WTC11 (cell line): ENCODE results near the gene RNF4. TPM values are rescaled to one million over a fixed set of nuclear protein-coding genes. Genes with fewer than 3 reads are reported as not detected.

Source experiments
- ATAC-seq: fragments of 200-7000 bp; cut with Tn5 transposase; 2 replicates; pipeline ENCODE4 v1.10.0; 2021; ENCODE audit warnings: mild to moderate bottlenecking, moderate library complexity
- CTCF ChIA-PET: fragments of 300-600 bp; sonication (Branson Sonifier 250); formaldehyde crosslinking; loops from one replicate; lab custom pipeline; 2021; ENCODE audit warnings: antibody characterized with exemption; lab: Charles Lee
- POLR2A ChIA-PET: fragments of 350-600 bp; sonication (Branson Sonifier 250); formaldehyde crosslinking; loops from one replicate; lab custom pipeline; 2021; ENCODE audit warnings: antibody characterized with exemption; lab: Charles Lee
- DNase-seq: peaks from one replicate; pipeline ENCODE4 v3.0.0; 2021; ENCODE audit warnings: low spot score
- H3K27ac Mint-ChIP-seq: 2 replicates; pipeline ENCODE4 v1.8.0; 2021; ENCODE audit warnings: mixed read lengths
- H3K27me3 Mint-ChIP-seq: 2 replicates; pipeline ENCODE4 v1.8.0; 2021; ENCODE audit warnings: low read depth, mild to moderate bottlenecking, moderate library complexity, mixed read lengths
- H3K36me3 Mint-ChIP-seq: 2 replicates; pipeline ENCODE4 v1.8.0; 2021; ENCODE audit warnings: mixed read lengths
- H3K4me1 Mint-ChIP-seq: 2 replicates; pipeline ENCODE4 v1.8.0; 2022; ENCODE audit warnings: mixed read lengths
- H3K4me3 Mint-ChIP-seq: 2 replicates; pipeline ENCODE4 v1.8.0; 2021; ENCODE audit warnings: mild to moderate bottlenecking, moderate library complexity, mixed read lengths
- H3K9me3 Mint-ChIP-seq: 2 replicates; pipeline ENCODE4 v1.8.0; 2021; ENCODE audit warnings: mixed read lengths
- ATF6 ChIP-seq: sonication (generic); formaldehyde crosslinking; IDR thresholded peaks from 2 replicates; pipeline ENCODE4 v1.8.1; 2023; ENCODE audit warnings: mild to moderate bottlenecking, missing genetic modification reagents
- ETV6 ChIP-seq: sonication (generic); formaldehyde crosslinking; IDR thresholded peaks from 2 replicates; pipeline ENCODE4 v1.8.1; 2022; ENCODE audit warnings: mild to moderate bottlenecking, missing genetic modification reagents
- MLX ChIP-seq: sonication (generic); formaldehyde crosslinking; IDR thresholded peaks from 2 replicates; pipeline ENCODE4 v1.8.1; 2023; ENCODE audit warnings: mild to moderate bottlenecking, missing genetic modification reagents, moderate library complexity
- NFYB ChIP-seq: sonication (generic); formaldehyde crosslinking; conservative IDR thresholded peaks from 2 replicates; pipeline ENCODE4 v1.8.0; 2022; ENCODE audit warnings: low read depth, missing genetic modification reagents
- NR2C2 ChIP-seq: sonication (generic); formaldehyde crosslinking; IDR thresholded peaks from 2 replicates; pipeline ENCODE4 v1.8.0; 2022; ENCODE audit warnings: mild to moderate bottlenecking, missing genetic modification reagents
- PRRX2 ChIP-seq: fragments of 250-450 bp; sonication (Bioruptor Pico); IDR thresholded peaks from 2 replicates; pipeline ENCODE4 v1.8.0; 2021; ENCODE audit warnings: mild to moderate bottlenecking
- RORB ChIP-seq: fragments of 250-450 bp; sonication (Bioruptor Pico); IDR thresholded peaks from 2 replicates; pipeline ENCODE4 v1.9.0; 2021; ENCODE audit warnings: mild to moderate bottlenecking
- SMAD4 ChIP-seq: sonication (generic); formaldehyde crosslinking; IDR thresholded peaks from 2 replicates; pipeline ENCODE4 v1.8.0; 2022; ENCODE audit warnings: mild to moderate bottlenecking, missing genetic modification reagents
- SOX15 ChIP-seq: fragments of 250-450 bp; sonication (Bioruptor Pico); IDR thresholded peaks from 2 replicates; pipeline ENCODE4 v1.9.0; 2021; ENCODE audit warnings: mild to moderate bottlenecking
- TCF7 ChIP-seq: sonication (generic); formaldehyde crosslinking; IDR thresholded peaks from 2 replicates; pipeline ENCODE4 v1.8.0; 2022; ENCODE audit warnings: mild to moderate bottlenecking, low read depth, missing genetic modification reagents, moderate library complexity
- TEAD1 ChIP-seq: sonication (generic); formaldehyde crosslinking; IDR thresholded peaks from 2 replicates; pipeline ENCODE4 v1.8.0; 2022; ENCODE audit warnings: mild to moderate bottlenecking, missing genetic modification reagents
- USF1 ChIP-seq: sonication (generic); formaldehyde crosslinking; IDR thresholded peaks from 2 replicates; pipeline ENCODE4 v1.8.0; 2022; ENCODE audit warnings: mild to moderate bottlenecking, missing genetic modification reagents
- ZNF423 ChIP-seq: fragments of 250-450 bp; sonication (Bioruptor Pico); IDR thresholded peaks from 2 replicates; pipeline ENCODE4 v2.1.2; 2022; ENCODE audit warnings: mild to moderate bottlenecking, moderate library complexity
- total RNA-seq: library from RNA; stranded (reverse); gene quantifications from 3 replicates; pipeline ENCODE4 v1.2.3, GENCODE V29; 2021
- TF ChIP-seq, protein P1 (sequence below): fragments of 250-450 bp; sonication (Bioruptor Pico); IDR thresholded peaks from 2 replicates; pipeline ENCODE4 v1.9.0; 2021; ENCODE audit warnings: mild to moderate bottlenecking, borderline replicate concordance
- TF ChIP-seq, protein P2 (sequence below): fragments of 250-450 bp; sonication (Bioruptor Pico); IDR thresholded peaks from 2 replicates; pipeline ENCODE4 v2.1.2; 2022; ENCODE audit warnings: mild to moderate bottlenecking, moderate library complexity
- TF ChIP-seq, protein P3 (sequence below): sonication (generic); formaldehyde crosslinking; IDR thresholded peaks from 2 replicates; pipeline ENCODE4 v1.8.0; 2022; ENCODE audit warnings: mild to moderate bottlenecking, missing genetic modification reagents
- TF ChIP-seq, protein P4 (sequence below): sonication (generic); formaldehyde crosslinking; IDR thresholded peaks from 2 replicates; pipeline ENCODE4 v1.8.0; 2022; ENCODE audit warnings: mild to moderate bottlenecking, missing genetic modification reagents
- TF ChIP-seq, protein P5 (sequence below): sonication (generic); formaldehyde crosslinking; conservative IDR thresholded peaks from 2 replicates; pipeline ENCODE4 v1.8.1; 2022; ENCODE audit warnings: mild to moderate bottlenecking, missing genetic modification reagents

RNF4 gene
- total RNA-seq, 1 experiment from 2014 or later = 87.3 TPM

GRCh38 chr4:2483237-2483636, 14.3 kb downstream of the RNF4 start (continued):
- TF ChIP-seq, protein P1, sequence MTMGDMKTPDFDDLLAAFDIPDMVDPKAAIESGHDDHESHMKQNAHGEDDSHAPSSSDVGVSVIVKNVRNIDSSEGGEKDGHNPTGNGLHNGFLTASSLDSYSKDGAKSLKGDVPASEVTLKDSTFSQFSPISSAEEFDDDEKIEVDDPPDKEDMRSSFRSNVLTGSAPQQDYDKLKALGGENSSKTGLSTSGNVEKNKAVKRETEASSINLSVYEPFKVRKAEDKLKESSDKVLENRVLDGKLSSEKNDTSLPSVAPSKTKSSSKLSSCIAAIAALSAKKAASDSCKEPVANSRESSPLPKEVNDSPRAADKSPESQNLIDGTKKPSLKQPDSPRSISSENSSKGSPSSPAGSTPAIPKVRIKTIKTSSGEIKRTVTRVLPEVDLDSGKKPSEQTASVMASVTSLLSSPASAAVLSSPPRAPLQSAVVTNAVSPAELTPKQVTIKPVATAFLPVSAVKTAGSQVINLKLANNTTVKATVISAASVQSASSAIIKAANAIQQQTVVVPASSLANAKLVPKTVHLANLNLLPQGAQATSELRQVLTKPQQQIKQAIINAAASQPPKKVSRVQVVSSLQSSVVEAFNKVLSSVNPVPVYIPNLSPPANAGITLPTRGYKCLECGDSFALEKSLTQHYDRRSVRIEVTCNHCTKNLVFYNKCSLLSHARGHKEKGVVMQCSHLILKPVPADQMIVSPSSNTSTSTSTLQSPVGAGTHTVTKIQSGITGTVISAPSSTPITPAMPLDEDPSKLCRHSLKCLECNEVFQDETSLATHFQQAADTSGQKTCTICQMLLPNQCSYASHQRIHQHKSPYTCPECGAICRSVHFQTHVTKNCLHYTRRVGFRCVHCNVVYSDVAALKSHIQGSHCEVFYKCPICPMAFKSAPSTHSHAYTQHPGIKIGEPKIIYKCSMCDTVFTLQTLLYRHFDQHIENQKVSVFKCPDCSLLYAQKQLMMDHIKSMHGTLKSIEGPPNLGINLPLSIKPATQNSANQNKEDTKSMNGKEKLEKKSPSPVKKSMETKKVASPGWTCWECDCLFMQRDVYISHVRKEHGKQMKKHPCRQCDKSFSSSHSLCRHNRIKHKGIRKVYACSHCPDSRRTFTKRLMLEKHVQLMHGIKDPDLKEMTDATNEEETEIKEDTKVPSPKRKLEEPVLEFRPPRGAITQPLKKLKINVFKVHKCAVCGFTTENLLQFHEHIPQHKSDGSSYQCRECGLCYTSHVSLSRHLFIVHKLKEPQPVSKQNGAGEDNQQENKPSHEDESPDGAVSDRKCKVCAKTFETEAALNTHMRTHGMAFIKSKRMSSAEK = no peak
- TF ChIP-seq TCF7 (CRISPR knock-in tag) (no peak), TEAD1 (CRISPR knock-in tag) (no peak), ATF6 (CRISPR knock-in tag) (no peak), SOX15 (CRISPR knock-in tag) (no peak)
- TF ChIP-seq, protein P2, sequence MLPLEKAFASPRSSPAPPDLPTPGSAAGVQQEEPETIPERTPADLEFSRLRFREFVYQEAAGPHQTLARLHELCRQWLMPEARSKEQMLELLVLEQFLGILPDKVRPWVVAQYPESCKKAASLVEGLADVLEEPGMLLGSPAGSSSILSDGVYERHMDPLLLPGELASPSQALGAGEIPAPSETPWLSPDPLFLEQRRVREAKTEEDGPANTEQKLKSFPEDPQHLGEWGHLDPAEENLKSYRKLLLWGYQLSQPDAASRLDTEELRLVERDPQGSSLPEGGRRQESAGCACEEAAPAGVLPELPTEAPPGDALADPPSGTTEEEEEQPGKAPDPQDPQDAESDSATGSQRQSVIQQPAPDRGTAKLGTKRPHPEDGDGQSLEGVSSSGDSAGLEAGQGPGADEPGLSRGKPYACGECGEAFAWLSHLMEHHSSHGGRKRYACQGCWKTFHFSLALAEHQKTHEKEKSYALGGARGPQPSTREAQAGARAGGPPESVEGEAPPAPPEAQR (CRISPR knock-in tag) = no peak
- TF ChIP-seq, protein P3, sequence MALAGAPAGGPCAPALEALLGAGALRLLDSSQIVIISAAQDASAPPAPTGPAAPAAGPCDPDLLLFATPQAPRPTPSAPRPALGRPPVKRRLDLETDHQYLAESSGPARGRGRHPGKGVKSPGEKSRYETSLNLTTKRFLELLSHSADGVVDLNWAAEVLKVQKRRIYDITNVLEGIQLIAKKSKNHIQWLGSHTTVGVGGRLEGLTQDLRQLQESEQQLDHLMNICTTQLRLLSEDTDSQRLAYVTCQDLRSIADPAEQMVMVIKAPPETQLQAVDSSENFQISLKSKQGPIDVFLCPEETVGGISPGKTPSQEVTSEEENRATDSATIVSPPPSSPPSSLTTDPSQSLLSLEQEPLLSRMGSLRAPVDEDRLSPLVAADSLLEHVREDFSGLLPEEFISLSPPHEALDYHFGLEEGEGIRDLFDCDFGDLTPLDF (CRISPR knock-in tag) = no peak

DNA sequence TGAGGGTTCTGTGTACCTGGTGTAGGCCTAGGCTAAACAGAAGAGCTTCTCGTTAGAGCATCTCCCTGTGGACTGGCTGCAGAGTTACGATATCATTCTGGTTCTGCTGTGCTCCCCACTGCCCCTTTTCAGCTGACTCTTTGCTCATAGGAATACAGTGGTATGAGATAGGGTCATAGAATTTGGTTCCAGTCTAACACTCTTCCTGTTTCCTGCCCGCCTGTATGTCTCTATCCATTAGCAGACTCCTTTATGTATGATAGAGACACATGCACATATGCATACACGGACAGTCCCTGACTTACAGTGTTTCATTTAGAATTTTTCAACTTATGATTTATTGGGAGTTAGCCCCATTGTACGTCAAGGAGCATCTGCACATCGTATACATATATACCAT, 15.3 kb downstream of the RNF4 start:
- DNase-seq (no peak), ATAC-seq (no peak)
- no peak overlapping the region for H3K4me3 Mint-ChIP-seq
- H3K9me3 Mint-ChIP-seq = no peaks in the 10 kb centered on the region
- peaks cover 79% of the 10 kb centered on the region for H3K4me1 Mint-ChIP-seq
- no peaks in the 10 kb centered on the region for H3K27me3 Mint-ChIP-seq
- H3K27ac Mint-ChIP-seq = 0 out of 2 replicates have a peak overlapping the region, but pooled peaks have one; percentile 59
- POLR2A ChIA-PET = no interaction called here
- CTCF ChIA-PET = no interaction called here
- no peaks in the 10 kb centered on the region; the same call in 1 of the 2 replicates for H3K36me3 Mint-ChIP-seq
- TF ChIP-seq, protein P3 (CRISPR knock-in tag) = no peak
- TF ChIP-seq NR2C2 (CRISPR knock-in tag) (no peak), NFYB (CRISPR knock-in tag) (no peak)

GRCh38 chr4:2484993-2485392, 16.1 kb downstream of the RNF4 start:
- no peak for DNase-seq
- H3K27me3 Mint-ChIP-seq = no peaks in the 10 kb centered on the region
- H3K27ac Mint-ChIP-seq = peak overlapping the region; percentile 23; the same call in 1 of the 2 replicates
- H3K4me1 Mint-ChIP-seq = peaks cover 74% of the 10 kb centered on the region
- no peaks in the 10 kb centered on the region for H3K9me3 Mint-ChIP-seq
- H3K36me3 Mint-ChIP-seq = peaks cover 4% of the 10 kb centered on the region
- H3K4me3 Mint-ChIP-seq = no peak overlapping the region
- no peak for ATAC-seq
- ChIA-PET POLR2A (interaction anchor here (0.6 to 1.1 kb wide), 3 partner anchors 10 to 49 kb away, joined by 3 read pairs; partner anchors contain the start of gene RNF4), CTCF (no interaction called here)
- TF ChIP-seq, protein P4, sequence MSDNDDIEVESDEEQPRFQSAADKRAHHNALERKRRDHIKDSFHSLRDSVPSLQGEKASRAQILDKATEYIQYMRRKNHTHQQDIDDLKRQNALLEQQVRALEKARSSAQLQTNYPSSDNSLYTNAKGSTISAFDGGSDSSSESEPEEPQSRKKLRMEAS (CRISPR knock-in tag) = no peak
- TF ChIP-seq SOX15 (CRISPR knock-in tag) = no peak
- TF ChIP-seq MLX = no peak
- TF ChIP-seq ETV6 (CRISPR knock-in tag) = no peak
- TF ChIP-seq, protein P5, sequence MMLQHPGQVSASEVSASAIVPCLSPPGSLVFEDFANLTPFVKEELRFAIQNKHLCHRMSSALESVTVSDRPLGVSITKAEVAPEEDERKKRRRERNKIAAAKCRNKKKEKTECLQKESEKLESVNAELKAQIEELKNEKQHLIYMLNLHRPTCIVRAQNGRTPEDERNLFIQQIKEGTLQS = no peak
- TF ChIP-seq SMAD4 = no peak
- TF ChIP-seq TCF7 (CRISPR knock-in tag) = no peak
- no peak for TF ChIP-seq USF1
- TF ChIP-seq PRRX2 (CRISPR knock-in tag) = no peak
- no peak for TF ChIP-seq ZNF423 (CRISPR knock-in tag)
- no peak for TF ChIP-seq RORB (CRISPR knock-in tag)
